SU-DHL-6 (cell line): ENCODE data around the gene FAN1.

ENCODE experiments used
- CTCF ChIP-seq: fragments of 200-600 bp; sonication (generic); IDR thresholded peaks from one replicate; pipeline ENCODE4 v1.5.1; 2017; ENCODE audit warnings: antibody characterized with exemption, mild to moderate bottlenecking, low read length, moderate library complexity; ENCODE audit not compliant: insufficient read depth, poor library complexity, severe bottlenecking
- EZH2phosphoT487 ChIP-seq: fragments of 200-600 bp; sonication (generic), shearing (Covaris generic); conservative IDR thresholded peaks from 2 replicates; pipeline ENCODE4 v1.6.1; 2018; ENCODE audit warnings: mild to moderate bottlenecking, antibody characterized with exemption, low read length, moderate library complexity, mixed read lengths

GRCh38 chr15:30990446-30991254, 86.9 kb downstream of the FAN1 start:
- TF ChIP-seq CTCF (no peak), EZH2phosphoT487 (no peak)
